BE2C (cell line): ENCODE data around the gene RPP30.

Source experiments
- DNase-seq: peaks from one replicate; pipeline ENCODE4 v3.0.0-alpha.2; 2020
- H3K27me3 ChIP-seq: fragments of 250-450 bp; sonication (Bioruptor Pico); 2 replicates; pipeline ENCODE4 v1.5.1; 2020; ENCODE audit warnings: mild to moderate bottlenecking
- H3K36me3 ChIP-seq: fragments of 250-450 bp; sonication (Bioruptor Pico); 2 replicates; pipeline ENCODE4 v1.5.1; 2020; ENCODE audit warnings: mild to moderate bottlenecking
- H3K4me1 ChIP-seq: fragments of 250-450 bp; sonication (Bioruptor Pico); 2 replicates; pipeline ENCODE4 v1.5.1; 2020
- H3K4me3 ChIP-seq: 2 replicates; pipeline ENCODE4 v1.5.1; 2011; ENCODE audit warnings: low read depth, low read length
- H3K9me3 ChIP-seq: fragments of 250-450 bp; sonication (Bioruptor Pico); 2 replicates; pipeline ENCODE4 v1.5.1; 2020
- CTCF ChIP-seq: IDR thresholded peaks from 2 replicates; pipeline ENCODE4 v1.5.1; 2012; ENCODE audit warnings: mild to moderate bottlenecking, low read depth, low read length

RPP30 gene

DNA sequence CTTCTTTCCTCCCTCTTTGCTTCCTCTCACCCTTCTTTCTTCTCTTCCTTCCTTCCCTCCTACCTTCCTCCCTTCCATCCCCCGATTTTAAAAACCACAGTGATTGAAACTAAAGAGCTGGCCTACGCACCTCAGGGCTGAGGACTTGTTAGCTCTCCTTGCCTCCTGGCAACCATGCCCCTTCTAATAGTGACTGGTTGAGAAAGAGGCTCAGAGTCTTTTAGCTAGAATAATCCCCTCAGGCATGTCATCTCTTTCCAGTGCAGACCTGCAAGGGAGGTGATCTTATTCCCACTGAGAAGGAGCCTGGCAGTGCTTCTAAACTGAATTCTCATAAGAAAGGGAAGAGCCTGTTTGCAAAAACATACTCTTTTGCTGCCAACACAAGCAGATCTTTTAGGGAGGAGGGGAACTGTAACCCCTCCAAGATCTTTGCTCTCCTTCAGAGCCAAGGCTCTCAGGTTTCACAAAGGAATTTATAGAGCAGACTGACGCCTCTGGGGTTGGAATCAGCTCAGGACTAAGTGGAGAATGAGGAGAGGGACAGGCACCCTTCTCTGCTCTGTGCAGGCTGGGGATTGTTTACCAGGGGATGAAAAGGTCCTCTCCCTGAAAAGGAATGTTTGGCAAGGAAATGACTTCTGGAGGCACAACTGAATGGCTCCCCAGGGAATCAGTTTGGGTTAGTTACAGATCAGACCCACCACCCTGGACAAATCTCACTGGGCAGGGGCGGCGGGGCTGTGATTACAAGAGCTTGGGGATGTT is 58.5 kb downstream of the RPP30 start:
- no peaks in the 10 kb centered on the region for H3K27me3 ChIP-seq
- TF ChIP-seq CTCF: no peak
- H3K36me3 ChIP-seq: no peaks in the 10 kb centered on the region
- no peak overlapping the region for H3K4me3 ChIP-seq
- H3K9me3 ChIP-seq: no peaks in the 10 kb centered on the region
- H3K4me1 ChIP-seq: no peaks in the 10 kb centered on the region
- DNase-seq: no peak

DNA sequence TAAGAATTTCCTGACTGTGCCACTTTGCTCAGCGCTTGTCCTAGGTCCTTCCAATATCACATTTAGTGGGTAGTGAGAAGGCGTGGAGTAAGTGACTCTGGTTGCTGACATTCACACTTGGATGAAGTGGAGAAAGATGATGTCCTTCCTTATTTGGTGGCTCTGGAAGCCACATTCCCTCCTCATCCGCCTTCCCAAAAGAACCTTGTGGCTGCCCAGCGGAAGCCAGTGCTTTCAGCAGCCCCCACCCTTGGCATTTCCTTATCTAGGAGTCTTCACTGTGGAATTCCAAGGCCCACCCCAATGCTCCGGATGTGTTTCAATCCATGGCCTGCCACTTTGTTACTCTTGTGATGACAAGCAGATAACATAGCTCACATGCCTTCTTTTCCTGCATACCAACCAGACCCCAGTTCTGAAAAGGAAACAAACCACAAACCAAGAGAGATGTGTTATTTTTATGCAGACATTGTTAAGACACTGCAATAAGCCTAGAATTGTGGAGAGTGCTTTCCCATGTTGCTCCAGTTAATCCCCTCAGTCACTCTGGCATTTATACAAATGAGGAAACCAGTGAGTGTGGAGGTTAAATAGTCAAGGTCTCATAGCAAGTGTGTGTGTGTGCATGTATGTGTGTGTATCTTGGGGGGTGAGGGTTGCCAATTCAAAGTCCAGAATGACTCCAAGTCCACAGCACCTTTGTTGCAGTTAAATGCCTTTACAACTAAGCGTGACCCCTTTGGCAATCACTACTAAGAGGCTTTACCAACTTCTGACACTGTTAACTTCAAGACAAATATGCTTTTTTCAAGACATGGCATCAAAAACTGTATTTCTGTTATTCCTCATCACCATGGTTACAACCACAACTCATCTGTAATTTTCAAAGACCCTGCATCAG is 59.4 kb downstream of the RPP30 start:
- H3K4me1 ChIP-seq: no peaks in the 10 kb centered on the region
- H3K36me3 ChIP-seq: no peaks in the 10 kb centered on the region
- H3K27me3 ChIP-seq: no peaks in the 10 kb centered on the region
- no peaks in the 10 kb centered on the region for H3K9me3 ChIP-seq
- DNase-seq: no peak
- no peak for TF ChIP-seq CTCF
- no peak overlapping the region for H3K4me3 ChIP-seq

- no peaks in the 10 kb centered on the region for H3K36me3 ChIP-seq
- H3K9me3 ChIP-seq: no peaks in the 10 kb centered on the region
- no peaks in the 10 kb centered on the region for H3K4me1 ChIP-seq
- no peaks in the 10 kb centered on the region for H3K27me3 ChIP-seq
- H3K4me3 ChIP-seq: no peak overlapping the region
- no peak for DNase-seq
- no peak for TF ChIP-seq CTCF
Measured at GRCh38 chr10:90935581-90936275, 64.0 kb downstream of the RPP30 start.

DNA sequence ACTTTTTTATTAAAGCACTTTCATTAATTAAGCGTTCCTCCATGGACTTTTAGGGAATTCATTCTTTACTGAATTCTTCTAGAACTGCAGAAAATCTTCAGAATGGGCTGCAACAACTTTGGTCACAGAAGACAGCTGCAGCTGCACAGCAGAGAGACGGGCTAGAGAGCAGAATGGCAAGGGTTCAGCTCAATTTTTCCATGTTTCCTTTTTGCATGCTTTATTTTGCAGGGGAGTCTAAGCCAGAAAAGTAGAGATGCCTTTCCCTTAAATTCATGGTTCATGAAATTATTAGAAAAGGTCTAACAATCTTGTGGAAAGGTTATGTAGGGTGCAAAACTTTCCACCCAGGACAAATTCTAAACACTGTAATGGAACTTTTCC is 64.5 kb downstream of the RPP30 start:
- Histone ChIP-seq H3K4me1 (no peaks in the 10 kb centered on the region), H3K4me3 (no peak overlapping the region), H3K9me3 (no peaks in the 10 kb centered on the region), H3K27me3 (no peaks in the 10 kb centered on the region), H3K36me3 (no peaks in the 10 kb centered on the region)
- TF ChIP-seq CTCF: no peak
- DNase-seq: no peak

GRCh38 chr10:90937645-90938258 is 66.0 kb downstream of the RPP30 start:
- no peak for DNase-seq
- no peaks in the 10 kb centered on the region for H3K4me1 ChIP-seq
- H3K36me3 ChIP-seq: no peaks in the 10 kb centered on the region
- H3K9me3 ChIP-seq: no peaks in the 10 kb centered on the region
- TF ChIP-seq CTCF: no peak
- no peak overlapping the region for H3K4me3 ChIP-seq
- H3K27me3 ChIP-seq: no peaks in the 10 kb centered on the region
